ENCODE results near the gene GLMN. TPM values are rescaled to one million over a fixed set of nuclear protein-coding genes. Genes with fewer than 3 reads are reported as not detected.
"Not testable (repeated sequence)": the region's sequence is repeated elsewhere in the genome, so short reads cannot be mapped to it uniquely, and the experiment has no call there.

The GLMN gene
- polyA plus RNA-seq, 4 donors, result 17.4 to 34.6 (median 22.3) TPM

- peak in 1 of 4 donors; percentile 31 for DNase-seq (ENCODE audit: low read depth in 4 of 4, low spot score in 2 of 4)
Observed at GRCh38 chr1:92299477-92300150, 827 bp upstream of the GLMN start.

- peak in 2 of 4 donors; percentile 28 to 70 for DNase-seq (ENCODE audit: low read depth in 4 of 4, low spot score in 2 of 4)
Observed at GRCh38 chr1:92298213-92298572, 594 bp downstream of the GLMN start.

GRCh38 chr1:92291372-92291999 lies 7.3 kb downstream of the GLMN start:
- DNase-seq (ENCODE audit: low read depth in 4 of 4, low spot score in 2 of 4), result peak in 1 of 4 donors; percentile 43

GRCh38 chr1:92281411-92281810 lies 17.4 kb downstream of the GLMN start:
- not testable (repeated sequence) for DNase-seq (ENCODE audit: low read depth in 4 of 4, low spot score in 2 of 4)

DNA sequence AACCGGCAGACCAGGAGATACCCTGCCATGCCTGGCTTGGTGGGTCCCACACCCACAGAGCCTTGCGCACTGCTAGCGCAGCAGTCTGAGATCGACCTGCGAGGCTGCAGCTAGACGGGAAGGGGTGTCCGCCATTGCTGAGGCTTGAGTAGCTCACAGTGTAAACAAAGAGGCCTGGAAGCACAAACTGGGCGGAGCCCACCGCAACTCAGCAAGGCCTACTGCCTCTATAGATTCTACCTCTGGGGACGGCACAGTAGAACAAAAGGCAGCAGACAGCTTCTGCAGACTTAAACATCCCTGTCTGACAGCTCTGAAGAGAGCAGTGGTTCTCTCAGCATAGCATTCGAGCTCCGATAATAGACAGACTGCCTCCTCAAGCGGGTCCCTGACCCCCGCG lies 19.0 kb downstream of the GLMN start:
- DNase-seq (ENCODE audit: low read depth in 4 of 4, low spot score in 2 of 4), result not testable (repeated sequence)

DNA sequence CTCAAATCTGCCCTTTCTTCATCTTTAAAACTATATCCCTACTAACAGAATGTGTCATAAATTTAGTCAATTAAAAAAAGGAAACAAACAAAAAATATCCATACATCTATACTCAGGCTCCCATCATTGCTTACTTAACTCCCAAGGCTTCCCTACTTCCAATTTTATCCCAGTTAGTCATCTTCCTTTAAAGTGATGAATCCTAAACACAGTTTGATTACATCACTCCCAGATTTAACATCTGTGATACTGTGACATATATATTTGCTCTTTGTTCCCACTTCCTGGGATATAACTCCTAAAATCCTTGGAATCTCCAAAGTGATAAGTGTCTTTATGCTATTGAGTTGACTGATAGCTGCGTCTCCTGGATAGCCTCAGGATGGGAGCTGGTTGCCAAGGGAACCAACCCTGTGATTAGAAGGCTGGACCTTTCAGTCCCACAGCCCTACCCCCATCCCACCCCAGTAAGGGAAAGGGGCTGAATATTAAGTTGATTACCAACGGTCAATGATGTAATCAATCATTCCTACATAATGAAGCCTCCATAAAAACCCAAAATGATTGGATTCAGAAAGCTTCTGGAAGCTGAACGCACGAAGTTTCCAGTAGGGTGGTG lies 21.6 kb downstream of the GLMN start:
- DNase-seq (ENCODE audit: low read depth in 4 of 4, low spot score in 2 of 4), result no peak

- no peak for DNase-seq (ENCODE audit: low read depth in 4 of 4, low spot score in 2 of 4)
Observed at GRCh38 chr1:92276082-92276481, 22.7 kb downstream of the GLMN start.

DNA sequence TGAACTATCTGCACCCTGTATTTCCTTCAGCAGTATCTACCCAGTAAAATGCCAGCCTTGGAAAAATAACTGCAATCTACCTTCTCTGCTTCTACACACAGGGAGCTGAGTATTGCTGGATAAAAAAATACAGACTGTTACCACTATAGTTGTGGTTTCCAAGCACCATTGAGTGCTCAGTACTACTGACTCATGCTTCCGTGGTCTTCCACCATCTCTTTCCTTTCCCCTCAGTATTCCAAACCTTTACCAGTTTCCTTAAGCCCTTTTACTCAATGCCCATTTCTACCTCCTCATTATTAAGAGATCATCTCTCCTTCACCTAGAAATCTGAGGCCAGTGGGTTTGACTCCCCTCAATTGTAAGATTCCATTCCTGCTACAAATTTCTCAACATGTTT lies 23.8 kb downstream of the GLMN start:
- DNase-seq (ENCODE audit: low read depth in 4 of 4, low spot score in 2 of 4), result no peak

GRCh38 chr1:92273039-92273438 lies 25.7 kb downstream of the GLMN start:
- no peak for DNase-seq (ENCODE audit: low read depth in 4 of 4, low spot score in 2 of 4)

DNA sequence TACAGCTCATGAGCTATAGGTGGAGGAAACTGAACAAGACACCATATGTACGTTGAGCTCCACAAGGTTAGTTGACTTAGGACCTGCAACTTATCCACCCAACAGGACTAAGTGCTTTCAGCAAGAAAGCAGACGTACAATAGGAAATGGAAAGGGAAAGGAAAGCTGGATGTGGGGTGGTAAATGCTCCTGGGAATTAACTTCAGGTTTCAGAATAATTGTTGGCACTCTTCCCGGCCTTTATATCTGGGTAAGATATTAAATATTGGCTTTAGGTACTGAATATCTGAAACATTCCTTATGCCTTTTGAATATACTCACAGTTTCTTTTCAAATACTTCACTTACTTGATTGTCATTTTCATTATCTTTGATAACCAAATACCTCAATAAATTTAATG lies 36.3 kb downstream of the GLMN start:
- no peak for DNase-seq (ENCODE audit: low read depth in 4 of 4, low spot score in 2 of 4)

GRCh38 chr1:92259350-92259749 lies 39.4 kb downstream of the GLMN start:
- DNase-seq (ENCODE audit: low read depth in 4 of 4, low spot score in 2 of 4), result no peak

- not testable (repeated sequence) for DNase-seq (ENCODE audit: low read depth in 4 of 4, low spot score in 2 of 4)
Observed at GRCh38 chr1:92254714-92255113, 44.1 kb downstream of the GLMN start.

DNA sequence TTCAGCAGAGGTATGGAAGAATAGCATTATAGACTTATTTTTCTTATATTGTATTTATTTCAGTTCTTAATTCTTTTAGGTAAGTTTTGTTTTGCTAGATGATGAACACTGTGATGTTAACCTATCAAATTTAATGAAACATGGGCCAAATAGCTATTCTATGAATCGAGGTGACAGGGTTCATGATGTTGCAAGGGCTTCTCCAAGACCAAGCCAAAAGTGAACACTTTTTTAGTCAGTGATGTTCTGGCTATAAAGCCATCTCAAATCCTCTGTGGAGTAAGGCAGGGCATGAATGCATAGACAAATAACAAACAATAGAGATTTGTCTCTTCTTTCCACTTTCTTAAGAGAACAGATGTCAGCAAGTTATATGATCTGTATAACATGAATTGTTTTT lies 54.4 kb downstream of the GLMN start:
- no peak for DNase-seq (ENCODE audit: low read depth in 4 of 4, low spot score in 2 of 4)

DNA sequence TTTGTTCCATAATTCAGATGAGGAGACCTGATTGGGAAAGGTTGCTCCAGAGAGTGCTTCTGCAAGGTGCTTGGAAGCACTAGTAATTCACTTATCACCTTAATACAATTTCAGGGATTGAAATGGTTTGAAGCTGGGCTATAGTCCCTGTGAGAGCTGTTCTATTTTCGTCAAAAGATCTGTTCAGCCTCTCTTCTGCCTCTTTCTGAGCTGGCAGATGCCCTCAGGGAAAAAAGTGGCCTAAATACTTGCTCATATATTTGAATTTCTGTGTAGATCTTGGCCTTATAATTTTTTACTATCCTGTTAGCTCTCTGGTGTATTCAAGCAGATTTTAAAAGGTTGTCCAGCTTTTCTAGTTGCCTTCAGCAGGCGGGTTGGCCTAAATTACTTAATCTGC lies 58.8 kb downstream of the GLMN start:
- no peak for DNase-seq (ENCODE audit: low read depth in 4 of 4, low spot score in 2 of 4)

- no peak for DNase-seq (ENCODE audit: low read depth in 4 of 4, low spot score in 2 of 4)
Observed at GRCh38 chr1:92230736-92231135, 68.1 kb downstream of the GLMN start.

GRCh38 chr1:92228401-92228800 lies 70.4 kb downstream of the GLMN start:
- no peak for DNase-seq (ENCODE audit: low read depth in 4 of 4, low spot score in 2 of 4)

DNA sequence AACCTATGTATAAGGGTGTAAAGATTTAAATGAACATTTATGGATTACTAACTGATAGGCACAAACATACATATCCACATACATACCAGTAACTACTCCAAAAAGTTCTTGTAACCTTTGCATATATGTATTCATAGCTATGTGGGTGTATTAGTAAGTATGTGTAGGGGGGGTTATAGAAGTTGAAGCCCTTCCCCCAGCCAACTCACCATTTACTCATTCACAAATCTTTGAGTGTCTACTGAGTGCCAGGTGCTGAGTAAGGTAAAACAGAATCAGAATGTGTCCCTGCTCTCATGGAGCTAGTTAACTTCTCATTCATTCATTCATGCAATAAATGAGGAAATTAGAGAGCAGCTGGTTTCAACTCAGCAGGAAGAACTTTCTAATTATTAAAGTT lies 79.8 kb downstream of the GLMN start:
- DNase-seq (ENCODE audit: low read depth in 4 of 4, low spot score in 2 of 4), result no peak

DNA sequence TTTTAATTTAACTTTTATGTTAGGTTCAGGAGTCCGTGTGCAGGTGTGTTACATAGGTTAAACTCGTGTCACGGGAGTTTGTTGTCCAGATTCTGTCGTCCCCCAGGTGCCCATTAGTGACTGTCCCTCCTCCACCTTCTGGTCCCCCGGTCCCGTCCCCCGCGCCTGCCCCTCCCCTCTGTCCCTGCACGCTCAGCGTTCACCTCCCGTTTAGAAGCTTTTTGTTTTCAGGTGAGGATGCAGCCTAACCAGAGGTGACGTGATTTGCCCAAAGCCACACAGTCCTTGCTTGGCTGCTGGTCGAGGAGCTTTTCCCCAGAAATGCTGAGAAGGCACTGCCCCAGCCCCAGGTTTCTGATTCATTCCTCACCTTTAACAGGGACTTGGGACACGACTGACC lies 80.2 kb downstream of the GLMN start:
- DNase-seq (ENCODE audit: low read depth in 4 of 4, low spot score in 2 of 4), result no peak

DNA sequence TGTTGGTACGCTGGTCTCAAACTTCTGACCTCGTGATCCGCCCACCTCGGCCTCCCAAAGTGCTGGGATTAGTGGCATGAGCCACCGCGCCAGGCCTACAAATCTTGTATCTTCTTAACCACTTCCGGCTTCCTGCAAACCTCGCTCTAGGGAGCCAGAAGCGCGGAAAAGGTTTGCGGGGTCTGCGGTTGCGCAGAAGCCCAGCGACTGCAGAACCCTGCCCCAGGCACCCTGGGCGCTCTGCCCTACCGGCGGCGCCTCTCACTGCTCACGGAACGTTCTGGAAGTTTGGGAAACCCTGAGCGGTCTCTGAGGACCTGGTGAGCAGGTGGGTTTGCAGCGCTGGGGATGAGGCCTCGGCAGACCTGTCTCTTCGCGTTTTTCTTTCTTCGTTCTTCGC lies 81.1 kb downstream of the GLMN start, which contains the start of gene C1orf146:
Gene C1orf146 (plus strand): TSS at position 195 of the 400 bp plus-strand sequence. CDS start 13,506 bp downstream, outside the sequence.
- no peak for DNase-seq (ENCODE audit: low read depth in 4 of 4, low spot score in 2 of 4)

DNA sequence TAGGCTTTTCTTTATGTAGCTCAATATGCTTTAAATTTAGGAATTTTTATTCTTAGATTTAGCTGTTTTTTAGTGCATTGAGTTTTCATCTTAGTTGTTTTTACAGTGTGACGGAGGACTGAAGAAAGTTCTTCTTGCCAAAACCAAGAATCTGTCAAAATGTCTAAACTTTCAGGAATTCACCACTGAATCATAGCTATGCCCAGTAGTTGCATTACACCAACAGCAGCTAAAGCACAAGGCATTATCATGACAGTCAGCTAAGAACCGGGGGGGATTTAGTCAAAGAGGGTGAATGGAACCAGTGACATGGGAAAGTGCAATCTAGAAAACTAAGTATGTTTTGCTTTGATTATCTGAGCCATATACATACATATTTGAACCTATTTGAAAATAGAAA lies 87.6 kb downstream of the GLMN start:
- DNase-seq (ENCODE audit: low read depth in 4 of 4, low spot score in 2 of 4), result no peak

GRCh38 chr1:92210701-92211100 lies 88.1 kb downstream of the GLMN start:
- DNase-seq (ENCODE audit: low read depth in 4 of 4, low spot score in 2 of 4), result no peak

DNA sequence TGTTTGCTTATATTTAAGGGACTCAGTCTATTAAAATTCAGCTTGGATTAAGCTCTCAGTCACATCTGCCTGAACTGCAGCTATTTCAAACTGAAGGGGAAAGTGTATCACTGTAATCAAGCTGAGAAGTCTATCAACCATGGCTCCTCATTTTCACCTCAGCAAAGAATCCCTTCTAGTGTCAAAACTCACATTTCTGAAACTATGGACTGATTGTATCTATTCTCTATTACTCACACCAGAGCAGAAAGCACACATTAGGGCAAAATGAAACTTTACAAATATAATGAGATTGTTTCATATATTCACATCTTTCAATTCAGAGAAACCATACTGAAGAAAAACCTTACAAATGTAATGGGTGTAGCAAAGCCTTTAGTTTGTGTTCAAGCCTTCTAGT lies 95.7 kb downstream of the GLMN start:
- DNase-seq (ENCODE audit: low read depth in 4 of 4, low spot score in 2 of 4), result no peak
